ENCODE measurements around the gene OSBPL7.

- TF ChIP-seq POLR2AphosphoS5 (IDR thresholded peaks at IDR 0.05; ENCODE audit: low read depth, low read length) (no peak), SIN3A (IDR thresholded peaks at IDR 0.05; ENCODE audit: low read depth) (no peak), MAX (IDR thresholded peaks at IDR 0.05) (no peak), EZH2phosphoT487 (IDR thresholded peaks at IDR 0.05; ENCODE audit: borderline replicate concordance) (no peak), CBX3 (IDR thresholded peaks at IDR 0.05; ENCODE audit: low read depth) (no peak), POLR2A (IDR thresholded peaks at IDR 0.05; ENCODE audit: borderline replicate concordance, extremely low read depth, insufficient read depth, insufficient read length) (no peak), REST (IDR thresholded peaks at IDR 0.05; ENCODE audit: low read depth) (no peak), EZH2 (IDR thresholded peaks at IDR 0.05) (no peak)
Observed at GRCh38 chr17:47846716-47847340, 25.2 kb upstream of the OSBPL7 start.

Measured in HCT116 (cell line).